ENCODE measurements around the gene ADD1.

Gene ADD1, protein sequence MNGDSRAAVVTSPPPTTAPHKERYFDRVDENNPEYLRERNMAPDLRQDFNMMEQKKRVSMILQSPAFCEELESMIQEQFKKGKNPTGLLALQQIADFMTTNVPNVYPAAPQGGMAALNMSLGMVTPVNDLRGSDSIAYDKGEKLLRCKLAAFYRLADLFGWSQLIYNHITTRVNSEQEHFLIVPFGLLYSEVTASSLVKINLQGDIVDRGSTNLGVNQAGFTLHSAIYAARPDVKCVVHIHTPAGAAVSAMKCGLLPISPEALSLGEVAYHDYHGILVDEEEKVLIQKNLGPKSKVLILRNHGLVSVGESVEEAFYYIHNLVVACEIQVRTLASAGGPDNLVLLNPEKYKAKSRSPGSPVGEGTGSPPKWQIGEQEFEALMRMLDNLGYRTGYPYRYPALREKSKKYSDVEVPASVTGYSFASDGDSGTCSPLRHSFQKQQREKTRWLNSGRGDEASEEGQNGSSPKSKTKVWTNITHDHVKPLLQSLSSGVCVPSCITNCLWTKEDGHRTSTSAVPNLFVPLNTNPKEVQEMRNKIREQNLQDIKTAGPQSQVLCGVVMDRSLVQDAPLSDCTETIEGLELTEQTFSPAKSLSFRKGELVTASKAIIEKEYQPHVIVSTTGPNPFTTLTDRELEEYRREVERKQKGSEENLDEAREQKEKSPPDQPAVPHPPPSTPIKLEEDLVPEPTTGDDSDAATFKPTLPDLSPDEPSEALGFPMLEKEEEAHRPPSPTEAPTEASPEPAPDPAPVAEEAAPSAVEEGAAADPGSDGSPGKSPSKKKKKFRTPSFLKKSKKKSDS

DNA sequence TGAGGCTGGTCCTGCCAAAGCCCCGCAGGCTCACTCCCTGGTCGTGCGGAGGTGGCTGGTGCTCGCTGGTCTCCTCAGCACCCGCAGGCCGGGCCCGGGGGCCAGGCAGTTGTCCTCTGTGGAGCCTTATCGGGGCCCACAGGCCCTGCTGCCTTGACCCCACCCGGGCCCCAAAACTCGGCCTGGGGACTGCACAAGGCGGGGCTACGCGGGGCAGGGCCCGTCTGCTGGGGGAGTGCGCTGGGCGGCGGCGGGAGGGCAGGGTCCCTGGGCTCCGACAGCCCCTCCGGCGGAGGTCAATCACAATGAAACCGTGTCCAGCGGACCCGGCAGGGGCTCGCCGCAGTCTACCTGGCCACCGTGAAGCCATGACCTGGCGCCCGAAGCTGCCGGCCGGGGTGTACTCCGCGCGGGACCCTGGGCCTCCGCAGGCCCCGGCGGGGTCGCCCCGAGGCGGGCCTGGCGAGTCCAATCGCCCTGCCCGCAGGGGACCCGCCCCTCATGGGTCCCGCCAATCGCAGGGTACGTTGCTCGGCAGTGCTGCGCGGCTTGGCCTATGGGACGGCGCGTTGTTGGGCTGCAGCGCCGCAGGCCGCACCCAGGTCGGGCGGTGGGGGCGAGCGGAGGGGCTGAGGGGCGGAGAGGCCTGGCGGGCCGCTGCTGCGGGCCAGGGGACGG, at the start of gene ADD1:
TSS of gene ADD1 (plus strand) at position 582 of the 678 bp plus-strand sequence. CDS start 32,072 bp downstream, outside the sequence.
- DNase-seq, result peak; percentile 94

DNA sequence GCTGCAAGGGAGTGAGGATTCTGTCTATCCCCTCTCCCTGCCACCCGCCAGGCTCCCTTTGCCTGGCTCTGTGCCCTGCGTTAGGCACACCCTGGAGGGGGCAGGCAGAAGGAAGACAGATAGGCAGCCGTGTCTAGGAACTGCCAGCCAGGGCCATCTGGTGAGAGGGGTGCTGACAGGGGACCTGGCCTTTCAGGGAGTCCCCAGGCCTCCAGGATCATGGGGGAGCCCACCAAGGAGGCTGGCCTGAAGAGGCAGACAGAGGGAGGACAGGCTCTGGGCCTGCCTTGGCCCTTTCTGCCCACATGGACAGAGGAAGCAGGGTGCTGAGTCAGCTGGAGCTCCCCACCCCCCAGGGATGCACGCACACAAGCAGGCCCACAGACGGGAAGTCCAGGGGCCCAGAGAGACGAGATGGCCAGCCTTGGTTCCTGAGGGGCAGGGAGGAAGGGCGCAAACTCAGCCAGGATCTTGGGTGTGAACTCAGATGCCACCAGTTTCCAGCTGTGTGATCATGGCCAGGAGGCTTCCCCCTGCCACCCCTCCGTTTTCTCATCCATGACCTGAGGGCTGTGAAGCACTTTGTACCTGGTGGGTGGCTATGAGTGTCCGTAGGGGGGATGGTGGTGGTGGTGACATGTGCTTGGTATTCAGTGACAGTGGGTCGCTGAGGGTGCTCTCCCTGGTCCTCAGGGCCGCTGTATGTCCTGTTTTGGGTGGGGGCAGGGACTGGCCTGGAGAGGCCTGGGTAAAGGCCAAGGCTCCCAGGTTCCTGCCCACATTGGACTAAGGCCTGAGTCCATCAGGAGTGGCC, 49.0 kb upstream of the ADD1 start:
- DNase-seq, result no peak

DNA sequence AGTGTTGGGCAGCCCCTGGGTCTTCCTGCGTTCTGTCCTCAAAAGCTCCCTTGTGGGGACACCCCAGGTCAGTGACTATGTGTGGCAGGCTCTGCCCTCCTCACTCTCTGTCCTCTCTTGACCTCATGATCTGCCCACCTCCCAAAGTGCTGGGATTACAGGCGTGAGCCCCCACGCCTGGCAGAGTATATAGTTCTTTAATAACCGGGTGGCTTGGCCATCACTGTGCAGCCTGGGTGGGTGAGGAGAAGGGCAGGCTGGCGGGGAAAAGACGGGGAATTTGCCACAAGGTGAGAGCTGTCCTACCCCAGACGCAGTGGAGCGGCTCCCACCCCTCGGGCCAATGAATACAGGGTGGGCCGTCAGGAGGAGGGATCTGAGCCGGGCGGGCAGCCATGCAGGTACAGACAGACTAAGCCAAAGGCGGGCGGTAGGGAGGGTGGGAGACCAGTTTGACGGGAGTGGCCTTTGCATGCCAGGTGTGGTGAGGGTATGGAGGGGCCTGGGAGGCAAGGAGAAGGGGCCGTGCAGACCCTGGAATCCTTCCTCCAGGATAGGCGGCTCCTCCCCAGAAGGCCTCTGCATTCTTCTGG, 48.2 kb upstream of the ADD1 start:
- no peak for DNase-seq

DNA sequence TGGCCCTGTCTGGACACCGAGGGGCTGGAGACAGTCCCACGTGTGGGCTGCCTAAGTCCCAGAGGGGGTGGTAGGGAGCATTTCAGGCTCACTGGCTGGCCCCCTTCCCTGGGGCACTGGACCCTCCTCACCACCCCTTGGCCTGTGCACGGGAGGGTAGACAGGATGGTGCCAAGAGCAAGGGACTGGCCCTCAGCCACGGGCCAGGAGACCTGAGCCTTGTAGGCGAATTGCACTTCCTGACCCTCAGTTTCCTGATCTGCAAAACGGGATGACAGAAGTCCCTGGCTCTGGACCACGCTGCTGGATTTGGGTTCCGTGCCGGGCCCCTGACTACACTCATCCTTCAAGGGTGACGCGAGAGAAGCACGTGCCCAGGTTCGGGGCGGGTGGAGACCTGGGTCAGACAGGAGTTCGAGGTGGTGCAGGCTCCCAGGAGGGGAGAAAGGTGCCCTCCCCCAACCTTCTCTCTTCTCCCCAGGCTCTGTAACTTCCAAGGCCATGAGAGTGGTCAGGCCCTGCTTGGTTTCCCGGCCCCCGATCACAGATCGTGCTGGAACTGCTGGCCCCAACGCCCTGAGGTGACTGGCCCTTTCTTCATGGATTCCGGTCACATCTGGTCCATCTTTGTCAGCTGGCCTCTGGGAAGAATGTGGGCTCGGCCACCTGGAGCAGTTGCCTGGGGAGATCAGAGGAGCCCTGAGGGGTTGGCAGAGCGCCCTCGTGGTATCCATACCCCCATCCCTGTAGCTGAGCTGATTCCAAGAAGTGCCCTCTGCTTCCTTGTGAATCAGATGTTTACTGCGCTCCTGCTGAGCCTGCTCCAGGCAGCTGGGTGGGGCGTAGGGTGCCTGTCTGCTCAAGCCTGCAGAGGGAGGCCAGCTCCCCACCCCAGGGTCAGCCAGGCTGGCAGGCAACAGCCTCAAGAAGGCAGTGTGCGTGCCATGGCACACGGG, 47.5 kb upstream of the ADD1 start:
- no peak for DNase-seq

DNA sequence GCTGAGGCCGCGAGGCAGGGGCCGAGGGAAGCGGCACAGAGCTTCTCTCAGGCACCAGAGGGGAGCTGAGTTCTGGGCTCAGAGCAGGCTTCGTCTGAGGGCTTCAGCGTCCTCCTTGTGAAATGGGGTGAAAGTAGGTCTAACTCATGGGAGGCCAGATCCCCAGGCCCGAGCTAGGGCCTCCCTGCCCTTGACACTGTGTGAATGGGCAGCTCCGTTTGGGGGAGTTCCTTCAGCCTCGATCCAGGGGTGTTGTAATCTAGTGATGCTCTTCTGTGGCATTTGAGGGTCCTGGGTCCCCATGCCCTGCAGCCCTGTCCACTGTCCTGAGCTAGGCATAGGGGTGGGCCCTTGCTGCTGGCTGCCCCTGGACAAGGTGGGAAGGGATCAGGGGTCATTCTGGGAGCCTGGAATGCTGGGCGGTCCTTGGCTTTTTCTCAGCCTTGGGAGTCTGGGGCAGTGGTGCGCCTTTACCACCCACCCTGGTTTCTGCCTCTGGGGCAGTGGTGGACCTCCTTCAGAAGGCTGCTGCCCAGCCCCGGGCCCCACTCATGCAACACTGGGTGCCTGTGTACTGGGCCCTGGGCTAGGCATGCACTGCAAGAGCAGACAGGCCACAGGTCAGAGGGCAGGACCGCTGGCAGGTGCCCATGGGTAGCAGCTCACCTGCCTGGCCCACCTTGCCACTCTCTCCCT, 46.6 kb upstream of the ADD1 start:
- DNase-seq, result no peak

DNA sequence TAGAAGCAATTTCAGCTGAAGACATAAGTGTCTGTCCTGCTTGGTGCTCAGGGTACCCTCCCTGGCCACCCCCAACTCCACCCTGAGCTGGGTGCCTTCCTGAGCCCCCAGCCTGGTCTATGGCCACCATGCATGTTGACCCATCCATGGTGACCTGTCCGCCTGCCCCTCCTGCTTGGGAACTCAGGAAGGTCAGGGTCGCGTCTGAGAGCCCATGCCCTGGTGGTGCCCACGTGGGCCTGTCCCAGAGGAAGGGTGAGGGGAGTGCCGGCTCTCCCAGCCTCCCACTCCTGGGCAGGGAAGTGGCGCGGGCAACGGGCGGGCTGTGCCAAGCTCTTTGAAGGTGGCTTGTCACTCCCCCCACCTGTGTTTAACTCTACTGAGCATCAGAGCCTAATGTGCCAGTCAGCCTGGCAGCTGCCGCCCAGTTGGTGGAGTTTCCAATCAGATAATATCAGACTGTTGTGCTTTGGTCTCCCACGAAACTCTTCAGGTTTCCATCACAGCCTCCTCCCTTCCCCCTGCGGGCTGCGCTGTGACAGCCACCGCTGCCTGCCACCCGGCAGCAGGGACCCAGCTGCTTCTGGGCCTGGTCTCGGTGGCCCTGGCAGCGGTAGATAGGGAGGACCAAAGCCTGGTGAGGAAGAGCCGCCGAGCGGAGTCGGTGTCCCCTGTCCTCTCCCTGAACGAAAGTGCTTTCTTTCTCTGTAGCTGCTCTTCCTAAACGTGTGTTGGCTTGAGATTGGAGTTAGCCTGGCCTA, 45.9 kb upstream of the ADD1 start:
- DNase-seq, result peak; percentile 64

DNA sequence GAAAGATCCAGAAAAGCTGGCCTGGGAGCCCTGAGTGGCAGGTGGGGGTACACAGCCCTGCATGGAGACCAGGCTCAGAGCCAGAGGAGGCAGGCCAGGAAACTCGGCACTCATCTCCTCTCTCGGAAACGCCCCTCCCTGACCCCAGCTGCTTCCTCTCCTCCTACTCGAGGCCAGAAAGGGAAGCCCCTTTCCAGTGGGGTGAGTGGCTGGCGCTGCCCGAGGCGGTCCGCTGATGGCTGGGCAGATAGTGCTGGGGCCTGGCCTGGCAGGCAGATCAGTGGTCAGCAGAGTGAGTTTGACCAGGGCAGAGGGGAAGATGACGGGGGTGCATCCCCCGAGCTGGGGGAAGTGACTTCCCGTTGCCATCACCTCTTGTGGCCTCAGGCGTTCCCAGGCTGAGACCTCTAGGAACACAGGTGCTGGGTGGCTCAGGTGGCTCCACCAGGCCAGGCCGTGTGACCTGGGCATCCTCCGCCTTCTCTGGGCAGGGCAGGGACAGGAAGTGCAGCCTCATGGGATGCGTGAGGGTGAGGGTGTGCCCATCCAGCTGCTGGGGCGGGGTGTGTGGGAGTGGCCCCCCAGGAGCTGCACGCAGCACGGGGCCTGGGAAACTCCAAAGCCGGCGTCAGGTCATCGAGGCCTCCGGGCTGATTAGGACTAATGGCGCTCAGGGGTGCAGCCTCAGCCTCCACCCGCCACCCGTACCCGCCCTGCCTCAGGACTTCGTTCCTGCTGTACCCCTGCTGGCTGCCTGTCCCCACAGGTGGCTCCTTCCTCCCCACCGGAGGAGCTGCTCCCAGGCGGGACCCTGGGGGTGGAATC, 45.0 kb upstream of the ADD1 start:
- peak; percentile 41 for DNase-seq

DNA sequence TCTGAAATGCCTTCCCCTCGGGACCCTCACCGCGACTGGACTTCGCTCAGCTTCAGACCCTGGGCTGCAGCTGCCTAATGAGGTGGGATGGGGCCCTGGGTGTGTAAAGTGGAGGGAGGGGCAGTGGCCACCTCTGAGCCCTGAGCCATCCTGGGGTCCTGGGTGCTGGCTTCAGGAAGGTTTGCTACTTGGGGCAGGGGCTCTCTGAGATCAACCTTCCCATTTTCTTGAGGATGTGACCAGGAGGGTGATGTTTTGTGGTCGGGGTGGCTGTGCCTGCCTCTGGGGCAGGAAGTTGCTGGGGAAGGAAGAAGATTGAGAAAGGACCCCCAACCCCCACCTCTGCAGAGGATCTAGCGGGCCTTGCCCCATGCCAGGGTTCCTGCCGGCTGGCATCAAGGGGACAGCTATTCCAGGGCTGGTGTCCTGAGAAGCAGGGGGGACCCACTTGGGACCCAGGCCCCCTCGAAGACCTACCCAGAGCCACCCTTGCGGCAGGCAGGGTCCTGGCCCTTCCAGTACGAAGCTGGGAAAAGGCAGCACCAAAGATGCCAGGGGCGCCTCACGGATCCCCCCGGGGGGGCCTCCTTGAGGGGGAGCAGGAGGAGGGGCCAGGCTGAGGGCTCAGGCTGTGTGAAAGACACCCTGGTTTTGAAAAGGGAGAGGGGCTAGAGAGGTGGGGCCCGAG, 44.3 kb upstream of the ADD1 start:
- no peak for DNase-seq

DNA sequence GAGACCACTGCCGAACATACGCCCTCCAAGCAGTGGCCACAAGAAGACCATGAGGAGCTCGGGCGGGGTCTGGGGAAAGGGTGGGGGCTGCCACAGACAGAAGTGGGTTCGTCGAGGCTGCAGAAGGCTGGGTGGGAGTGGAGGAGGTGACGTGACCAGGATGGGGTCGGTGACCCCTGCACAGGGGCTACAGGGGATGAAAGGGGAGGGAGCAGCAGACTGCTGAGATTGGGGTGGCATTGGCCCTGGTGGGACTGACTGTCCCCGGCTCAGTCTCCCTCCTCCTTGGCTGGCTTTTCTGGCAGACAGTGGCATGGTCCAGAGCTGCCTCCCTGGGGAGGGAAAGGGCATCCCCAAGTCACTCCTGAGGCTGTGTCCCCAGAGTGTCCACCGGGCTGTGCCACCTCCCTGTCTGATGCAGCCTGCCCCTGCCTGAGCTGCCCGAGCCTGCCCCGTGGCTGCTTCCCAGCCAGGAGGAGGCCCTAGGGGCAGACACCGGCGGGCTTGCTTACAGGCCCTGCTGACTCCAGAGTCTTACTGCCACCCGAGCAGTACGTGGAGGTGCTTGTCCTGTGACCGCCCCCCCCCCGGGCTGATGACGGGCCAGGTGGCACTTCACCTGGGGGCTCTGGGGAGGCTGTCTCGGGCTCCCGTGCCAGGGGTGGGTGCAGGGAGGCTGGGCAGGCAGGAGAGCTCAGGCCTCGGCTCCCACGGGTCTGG, 43.5 kb upstream of the ADD1 start:
- no peak for DNase-seq

DNA sequence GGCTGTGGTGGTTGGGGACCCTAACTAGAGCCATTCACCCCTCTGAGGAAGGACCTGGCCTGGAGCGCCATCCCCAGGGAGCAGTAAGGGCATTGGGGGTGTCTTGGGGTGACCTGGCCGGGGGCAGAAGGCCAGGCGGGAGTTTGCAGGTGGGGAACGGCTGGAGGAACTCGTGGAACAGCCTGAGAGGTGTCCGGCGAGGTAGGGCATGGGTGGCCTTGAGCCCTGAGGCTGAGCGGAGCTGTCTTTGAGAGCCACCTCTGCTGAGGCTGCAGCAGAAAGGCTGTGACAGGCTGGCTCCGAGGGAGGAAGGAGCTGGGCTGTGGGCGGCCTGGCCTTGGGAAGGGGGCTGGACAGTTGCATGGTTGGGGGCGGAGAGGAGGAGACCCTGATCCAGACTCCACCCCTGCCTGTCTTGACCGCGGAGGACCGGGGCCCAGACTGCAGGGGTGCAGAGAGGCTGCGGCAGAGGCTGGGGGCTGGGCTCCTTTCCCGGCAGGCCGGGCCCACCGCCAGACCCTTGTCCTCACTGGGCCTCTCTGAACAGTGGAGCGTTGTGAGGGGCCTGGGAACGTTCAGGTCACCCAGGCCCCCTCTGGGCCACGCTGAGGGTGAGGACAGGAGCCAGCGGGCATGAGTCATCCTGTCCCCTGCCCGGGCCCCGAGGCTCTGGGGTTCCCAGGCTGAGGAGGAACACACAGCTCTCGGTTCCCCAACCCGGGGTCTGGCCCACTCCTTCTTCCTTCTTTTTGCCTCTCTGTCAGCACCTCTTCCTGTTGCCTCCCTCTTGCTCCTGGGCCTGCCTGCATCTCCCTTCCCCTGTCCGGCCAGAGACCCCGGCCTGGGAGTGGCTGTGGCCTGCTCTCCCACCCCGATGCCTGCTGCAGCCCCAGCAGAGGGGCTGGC, 42.7 kb upstream of the ADD1 start:
- DNase-seq, result peak; percentile 26

DNA sequence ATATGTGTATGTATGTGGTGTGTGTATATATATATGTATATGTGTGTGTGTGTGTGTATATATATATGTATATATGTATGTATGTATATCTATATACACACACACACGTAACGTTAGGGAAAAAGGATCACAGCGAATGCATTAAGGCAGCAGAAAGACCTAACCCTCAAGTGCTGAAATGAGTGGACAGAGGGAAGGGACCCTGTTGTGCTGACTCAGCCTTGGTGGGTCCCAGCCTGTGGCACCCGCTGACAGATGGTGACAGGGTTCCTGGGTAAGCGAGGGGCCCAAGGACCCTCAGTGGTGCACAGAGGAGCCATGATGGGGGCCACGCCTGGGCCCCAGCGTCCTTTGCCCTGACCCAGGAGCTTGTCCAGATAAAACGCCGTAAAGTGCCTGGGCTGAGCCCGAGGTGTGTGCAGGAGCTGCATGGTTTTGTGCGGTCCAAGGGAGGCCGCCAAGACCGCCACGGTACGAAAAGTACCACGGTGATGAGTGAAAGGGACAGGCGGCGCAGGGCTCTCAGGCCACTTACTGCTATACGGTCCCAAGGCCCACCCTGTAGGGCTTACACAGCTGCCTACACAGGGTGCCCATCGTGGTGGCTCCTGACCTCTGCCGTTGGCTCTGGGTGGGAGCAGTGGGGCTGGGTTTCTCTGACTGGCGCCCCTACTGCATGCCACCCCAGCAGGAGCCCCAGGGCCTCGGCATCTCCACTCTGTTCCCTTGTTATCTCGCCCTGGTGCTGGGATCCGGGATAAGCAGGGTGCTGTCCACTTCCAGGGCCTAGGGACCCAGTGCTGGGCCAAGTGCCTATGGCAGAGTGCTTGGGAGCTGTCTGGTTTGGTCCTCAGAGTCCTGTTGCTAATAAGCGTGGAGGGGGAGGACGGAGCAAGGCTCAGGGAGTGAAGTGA, 40.8 kb upstream of the ADD1 start:
- no peak for DNase-seq

DNA sequence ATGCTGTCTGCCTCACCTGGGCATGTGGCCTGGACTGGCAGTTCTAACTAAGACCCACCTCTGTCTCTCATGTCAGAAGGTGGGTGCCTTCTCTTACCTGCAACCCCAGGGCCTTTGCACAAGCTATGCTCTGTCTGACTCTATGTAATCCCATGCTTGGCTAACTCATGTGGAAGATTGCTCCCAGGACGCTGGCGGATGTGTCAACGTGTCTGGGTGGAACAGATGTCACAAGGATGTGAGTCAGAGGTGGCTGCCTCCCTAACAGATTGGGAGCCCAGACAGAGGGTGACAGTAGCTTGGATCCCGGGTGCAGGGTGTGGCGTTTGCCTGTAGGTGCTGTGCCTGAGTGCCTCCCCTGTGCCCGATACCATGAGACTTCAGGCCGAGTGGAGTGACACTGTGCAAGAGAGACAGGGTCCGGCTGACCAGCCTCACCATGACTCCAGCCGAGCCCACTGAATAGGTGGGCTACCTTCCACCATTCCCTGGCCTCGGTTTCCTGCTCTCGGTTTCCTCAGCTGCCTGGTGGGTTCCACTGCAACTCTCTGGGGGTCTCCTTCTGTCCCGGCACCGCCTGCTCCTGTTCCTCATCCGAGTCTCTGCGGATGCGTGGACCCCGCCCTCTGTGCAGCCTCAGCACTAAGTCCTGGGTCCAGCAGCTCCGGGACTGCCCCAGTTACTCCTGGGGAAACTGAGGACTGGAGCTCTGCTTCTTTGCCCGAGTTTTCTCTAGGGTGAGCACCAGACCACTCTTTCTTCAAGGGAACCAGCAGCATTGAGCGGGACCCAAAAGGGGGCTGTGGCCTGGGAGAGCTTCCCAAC, 39.8 kb upstream of the ADD1 start:
- DNase-seq, result no peak

DNA sequence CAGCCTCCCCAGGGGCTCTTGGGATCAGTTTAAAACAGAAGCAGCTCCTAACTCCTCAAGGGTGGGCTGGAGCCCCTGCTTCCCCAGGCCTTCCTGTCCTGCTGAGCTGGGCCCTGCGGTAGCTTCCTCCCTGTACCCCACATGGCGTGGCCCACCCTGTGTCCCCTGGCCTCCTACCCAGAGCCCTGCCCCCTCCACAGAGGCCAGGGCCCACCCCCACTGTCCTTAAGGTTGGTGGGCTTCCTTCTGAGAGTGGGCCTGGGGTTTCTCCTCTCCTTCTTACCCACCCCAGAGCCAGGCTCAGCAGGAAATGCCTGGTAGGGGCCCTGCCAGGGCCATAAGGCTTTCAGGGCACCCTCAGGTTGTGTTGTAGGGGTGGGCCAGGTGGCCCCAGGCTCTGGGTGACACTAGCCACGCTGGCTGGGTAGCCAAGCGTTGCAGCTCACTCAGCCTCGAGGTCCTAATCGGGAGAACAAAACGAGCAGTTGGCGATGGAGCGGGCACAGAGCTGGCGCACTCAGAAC, 39.1 kb upstream of the ADD1 start:
- DNase-seq, result no peak

DNA sequence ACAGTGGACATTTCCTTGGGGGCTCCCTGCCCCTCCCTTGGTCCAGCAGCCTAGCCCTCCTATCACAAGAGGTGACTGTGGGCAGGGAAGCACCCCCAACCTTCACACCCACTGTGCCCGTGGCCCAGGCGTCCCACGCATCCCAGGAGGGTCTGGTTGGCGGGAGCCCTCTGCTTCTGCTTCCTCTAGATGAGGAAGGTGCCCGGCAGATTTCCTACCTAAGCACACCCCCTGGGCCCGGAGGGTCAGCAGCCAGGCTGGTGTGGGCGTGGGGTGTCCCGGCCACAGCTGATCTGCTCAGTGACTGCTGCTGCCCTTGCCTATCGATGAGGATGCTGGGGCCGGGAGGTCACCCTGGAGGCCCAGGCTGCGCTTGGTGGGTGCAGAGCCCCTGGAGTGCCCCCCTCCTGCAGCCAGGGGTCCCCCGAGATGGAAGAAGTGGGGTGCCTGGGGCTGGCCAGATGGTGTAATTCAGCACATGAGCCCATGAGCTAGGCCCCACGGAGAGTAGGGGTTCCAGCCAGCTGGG, 38.6 kb upstream of the ADD1 start:
- DNase-seq, result no peak
